Stimulated activated CD4-positive, alpha-beta T cell treated with anti-CD3 and anti-CD28 coated beads, Interleukin-4, amount 100 ng/mL, for 1 hour (primary cell): ENCODE results near the gene DBET.
"Not testable (repeated sequence)": the region's sequence is repeated elsewhere in the genome, so short reads cannot be mapped to it uniquely, and the experiment has no call there.

Experiments used
- DNase-seq: peaks from one replicate; pipeline ENCODE4 v3.0.0-alpha.2; 2020

The DBET gene

GRCh38 chr4:190064342-190064741 lies at the start of gene DBET:
Gene DBET (plus strand): TSS chr4:190064502.
- not testable (repeated sequence) for DNase-seq

DNA sequence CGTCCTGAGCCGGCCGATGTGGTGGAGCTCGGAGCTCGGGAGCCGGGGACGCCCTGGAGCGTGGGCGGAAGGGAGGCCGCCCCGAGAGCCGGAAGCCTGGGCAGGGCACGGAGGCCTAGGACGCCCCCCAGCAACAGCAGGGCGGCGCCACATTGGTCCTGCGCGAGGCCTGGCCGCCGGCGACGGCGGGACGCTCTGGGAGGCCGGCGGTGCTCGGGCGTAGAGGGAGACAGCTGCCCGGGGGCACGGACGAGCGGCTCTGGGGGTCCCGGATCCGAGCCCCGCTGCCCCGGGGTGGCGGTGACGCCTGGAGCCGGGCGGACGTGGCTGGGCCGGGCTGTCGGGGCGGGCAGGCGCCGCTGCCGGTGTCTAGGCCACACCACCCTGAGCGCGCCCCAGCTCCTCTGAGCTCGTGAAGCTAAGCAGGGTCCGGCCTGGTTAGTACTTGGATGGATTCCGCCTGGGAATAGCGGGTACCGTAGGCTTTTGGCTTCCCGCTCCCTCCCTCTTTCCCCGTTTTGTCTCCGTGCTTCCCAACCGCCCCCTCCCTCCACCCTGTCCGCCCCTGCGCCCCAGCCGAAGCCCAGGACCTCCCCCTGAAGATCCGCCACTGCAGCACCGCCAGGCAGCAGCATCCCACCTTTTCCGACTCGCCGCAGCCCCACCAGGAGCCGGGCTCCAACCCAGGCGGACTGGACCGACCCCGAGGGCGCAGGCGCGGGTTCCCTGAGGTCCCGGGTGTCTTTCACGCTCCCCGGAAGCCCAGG lies 49.3 kb upstream of the DBET start:
- DNase-seq = no peak

DNA sequence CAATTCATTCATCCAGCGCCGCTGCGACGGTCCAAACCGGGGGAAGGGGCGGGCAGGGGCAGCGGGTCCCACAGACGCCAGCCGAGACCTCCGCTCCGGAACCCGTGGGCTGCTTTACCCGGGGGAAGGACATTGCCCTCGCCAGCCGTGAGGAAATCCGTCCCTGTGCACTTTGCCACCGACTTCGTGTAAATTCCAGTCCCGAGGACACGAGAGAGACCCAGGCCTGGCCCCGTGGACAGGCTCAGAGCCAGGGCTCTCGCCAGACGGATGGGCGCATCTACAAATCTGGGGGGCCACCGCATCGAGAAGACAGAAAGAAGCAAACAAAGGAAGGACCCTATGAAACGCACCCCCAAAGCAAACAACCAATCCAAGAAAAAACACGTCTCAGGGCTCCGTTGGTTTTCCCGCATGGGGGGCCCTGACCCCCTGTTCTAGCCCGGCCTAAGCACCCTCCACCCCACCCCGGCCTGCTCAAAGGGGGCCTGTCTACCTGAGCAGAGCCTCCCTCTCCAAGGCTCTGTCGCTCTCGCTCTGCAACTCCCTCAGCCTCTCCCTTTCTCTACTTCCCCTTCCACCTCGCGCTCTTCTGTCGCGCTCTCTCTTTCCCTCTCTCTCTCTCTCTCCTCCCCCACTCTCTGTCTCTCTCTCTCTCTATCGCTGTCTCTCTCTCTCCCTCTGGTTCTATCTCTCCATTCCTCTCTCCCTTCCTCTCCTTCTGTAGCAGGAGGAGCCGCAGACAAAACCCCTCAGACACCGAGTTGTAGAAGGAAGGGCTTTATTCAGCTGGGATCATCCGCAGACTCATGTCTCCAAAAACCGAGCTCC lies 48.5 kb upstream of the DBET start:
- no peak for DNase-seq

- DNase-seq = no peak
Measured at GRCh38 chr4:190016369-190017289, 47.7 kb upstream of the DBET start.

- DNase-seq = no peak
Measured at GRCh38 chr4:190017357-190018200, 46.7 kb upstream of the DBET start.

DNA sequence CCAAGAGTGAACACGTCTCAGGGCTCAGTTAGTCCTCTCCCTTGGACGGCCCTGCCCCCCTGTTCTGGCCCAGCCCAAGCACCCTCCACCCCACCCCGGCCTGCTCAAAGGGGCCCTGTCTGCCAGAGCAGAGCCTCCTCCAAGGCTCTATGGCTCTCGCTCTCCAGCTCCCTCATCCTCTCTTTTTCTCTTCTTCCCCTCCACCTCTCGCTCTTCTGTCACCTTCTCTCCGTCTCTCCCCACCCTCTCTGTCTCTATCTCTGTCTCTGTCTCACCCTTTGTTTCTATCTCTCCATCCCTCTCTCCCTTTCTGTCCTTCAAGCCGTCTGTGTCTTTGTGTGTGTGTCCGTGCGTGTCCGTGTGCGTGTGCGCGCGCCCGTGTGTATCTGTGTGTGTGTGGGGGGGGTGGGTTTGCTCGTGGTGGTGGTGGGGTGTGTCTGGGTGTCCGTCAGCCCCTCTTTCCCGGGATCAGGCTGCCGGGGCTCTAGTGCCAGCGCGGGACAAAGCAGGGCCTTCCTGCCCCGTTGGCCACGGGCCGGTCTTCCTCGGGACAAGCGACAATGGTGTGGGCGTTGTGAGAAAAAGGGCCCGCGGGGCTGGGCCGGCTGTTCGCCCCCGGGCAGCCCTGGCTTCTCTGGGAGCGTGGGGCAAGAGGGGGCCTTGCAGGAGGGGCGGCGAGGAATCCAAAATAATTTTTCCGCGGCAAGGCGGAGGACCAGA lies 45.9 kb upstream of the DBET start:
- no peak for DNase-seq

DNA sequence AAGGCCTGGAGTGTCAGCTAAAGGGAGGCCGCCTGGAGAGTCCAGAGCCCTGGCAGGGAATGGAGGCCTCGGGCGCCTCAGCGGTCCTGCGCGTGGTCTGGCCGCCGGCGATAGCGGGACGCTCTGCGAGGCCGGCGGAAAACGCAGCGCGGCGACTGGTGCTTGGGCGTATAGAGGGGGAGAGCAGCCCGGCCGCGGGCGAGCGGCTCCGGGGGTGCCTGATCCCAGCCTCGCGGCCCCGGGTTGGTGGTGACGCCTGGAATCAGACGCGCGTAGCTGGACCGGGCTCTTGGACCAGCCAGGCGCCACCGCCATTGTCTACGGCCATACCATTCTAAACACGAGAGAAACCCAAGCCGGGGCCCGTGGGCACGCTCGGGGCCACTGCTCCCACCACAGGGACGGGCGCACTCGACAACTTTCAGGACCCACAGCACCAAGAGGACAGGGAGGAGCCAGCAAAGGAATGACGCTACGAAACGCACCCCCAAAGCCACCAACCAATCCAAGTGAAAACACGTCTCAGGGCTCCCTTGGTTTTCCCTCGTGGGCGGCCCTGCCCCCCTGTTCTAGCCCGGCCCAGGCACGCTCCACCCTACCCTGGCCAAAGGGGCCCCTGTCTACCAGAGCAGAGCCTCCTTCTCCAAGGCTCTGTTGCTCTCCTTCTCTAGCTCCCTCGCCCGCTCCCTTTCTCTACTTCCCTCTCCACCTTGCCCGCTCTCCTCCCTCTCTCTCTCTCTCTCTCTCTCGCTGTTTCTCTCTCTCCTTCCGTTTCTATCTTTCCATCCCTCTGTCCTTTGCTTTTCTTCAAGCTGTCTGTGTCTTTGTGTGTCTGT lies 45.1 kb upstream of the DBET start:
- no peak for DNase-seq

DNA sequence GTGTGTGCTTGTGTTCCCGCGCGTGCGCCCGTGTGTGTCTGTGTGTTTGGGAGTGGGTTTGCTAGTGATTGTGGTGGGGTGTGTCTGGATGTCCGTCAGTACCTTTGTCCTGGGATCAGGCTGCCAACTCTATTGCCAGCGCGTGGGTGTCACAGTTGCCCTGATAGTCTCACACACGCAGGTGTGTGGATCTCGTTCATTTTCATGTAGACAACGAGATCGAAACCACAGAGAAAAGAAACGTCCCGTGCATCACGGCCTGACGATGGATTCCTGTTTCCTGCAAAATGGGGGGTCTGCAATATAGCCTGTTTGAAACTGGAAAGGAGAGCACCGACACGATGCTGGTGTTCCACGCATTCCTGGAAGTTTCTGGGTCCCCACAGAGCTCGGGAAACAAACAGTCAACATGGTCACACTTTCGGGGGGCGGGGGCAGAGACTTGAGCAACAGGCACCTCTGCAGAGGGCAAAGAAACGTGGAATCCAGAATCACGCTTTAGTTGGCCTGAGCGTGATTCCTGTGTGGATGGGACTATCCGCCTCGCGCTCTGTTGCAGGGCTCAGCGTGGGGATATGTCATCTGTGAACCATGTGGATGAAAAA lies 44.3 kb upstream of the DBET start:
- DNase-seq = not testable (repeated sequence)

GRCh38 chr4:190020790-190021717 lies 43.2 kb upstream of the DBET start:
- DNase-seq = peak; percentile 37

DNA sequence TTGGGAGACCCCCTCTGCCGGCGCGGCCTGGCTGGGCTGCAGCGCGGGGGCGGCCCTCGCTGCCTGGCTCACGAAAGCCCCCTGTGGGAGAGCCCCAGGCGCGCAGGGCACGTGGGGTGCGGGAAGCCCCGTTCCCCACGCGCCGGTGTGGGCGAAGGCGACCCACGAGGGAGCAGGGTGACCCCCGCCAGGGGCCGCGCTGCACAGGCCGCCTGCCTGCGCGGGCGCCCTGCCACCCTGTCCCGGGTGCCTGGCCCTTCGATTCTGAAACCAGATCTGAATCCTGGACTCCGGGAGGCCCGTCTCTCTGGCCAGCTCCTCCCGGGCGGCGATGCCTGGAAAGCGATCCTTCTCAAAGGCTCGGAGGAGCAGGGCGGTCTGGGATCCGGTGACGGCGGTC lies 42.3 kb upstream of the DBET start:
- not testable (repeated sequence) for DNase-seq

GRCh38 chr4:190022614-190023281 lies 41.6 kb upstream of the DBET start:
- not testable (repeated sequence) for DNase-seq

DNA sequence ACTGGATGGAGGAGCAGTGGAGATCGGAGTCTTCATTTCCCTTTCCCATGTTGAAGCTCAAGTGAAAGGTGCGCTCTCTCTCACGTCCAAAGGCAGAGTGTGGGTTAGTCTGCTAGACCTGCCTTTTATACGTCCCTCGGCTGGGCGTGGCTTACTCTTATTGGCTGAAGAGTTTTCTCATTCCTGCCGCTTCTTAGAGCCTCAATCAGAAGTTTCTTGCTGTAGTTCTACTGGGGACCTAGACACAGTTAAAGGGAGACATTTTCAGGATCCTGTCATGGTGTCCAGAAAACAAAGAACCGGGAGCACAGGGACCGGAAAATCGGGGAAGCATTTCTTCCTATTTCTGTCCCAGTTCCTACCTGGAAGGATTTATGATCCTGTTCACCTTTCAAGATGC lies 37.1 kb upstream of the DBET start, which contains the start of gene FRG2:
Gene FRG2 (minus strand): TSS at position 101 of the 400 bp plus-strand sequence. CDS start 52 bp downstream, at position 49.
- not testable (repeated sequence) for DNase-seq

- not testable (repeated sequence) for DNase-seq
Measured at GRCh38 chr4:190031264-190031663, 33.0 kb upstream of the DBET start.

- not testable (repeated sequence) for DNase-seq
Measured at GRCh38 chr4:190037704-190038388, 26.5 kb upstream of the DBET start.

GRCh38 chr4:190040873-190041272 lies 23.4 kb upstream of the DBET start:
- DNase-seq = not testable (repeated sequence)

- DNase-seq = not testable (repeated sequence)
Measured at GRCh38 chr4:190047627-190048026, 16.7 kb upstream of the DBET start.
